Measurements from ENCODE around the gene SMIM21. TPM values are rescaled to one million over a fixed set of nuclear protein-coding genes. Genes with fewer than 3 reads are reported as not detected.

Gene SMIM21
- total RNA-seq, 1 experiment from 2014 or later = not detected

DNA sequence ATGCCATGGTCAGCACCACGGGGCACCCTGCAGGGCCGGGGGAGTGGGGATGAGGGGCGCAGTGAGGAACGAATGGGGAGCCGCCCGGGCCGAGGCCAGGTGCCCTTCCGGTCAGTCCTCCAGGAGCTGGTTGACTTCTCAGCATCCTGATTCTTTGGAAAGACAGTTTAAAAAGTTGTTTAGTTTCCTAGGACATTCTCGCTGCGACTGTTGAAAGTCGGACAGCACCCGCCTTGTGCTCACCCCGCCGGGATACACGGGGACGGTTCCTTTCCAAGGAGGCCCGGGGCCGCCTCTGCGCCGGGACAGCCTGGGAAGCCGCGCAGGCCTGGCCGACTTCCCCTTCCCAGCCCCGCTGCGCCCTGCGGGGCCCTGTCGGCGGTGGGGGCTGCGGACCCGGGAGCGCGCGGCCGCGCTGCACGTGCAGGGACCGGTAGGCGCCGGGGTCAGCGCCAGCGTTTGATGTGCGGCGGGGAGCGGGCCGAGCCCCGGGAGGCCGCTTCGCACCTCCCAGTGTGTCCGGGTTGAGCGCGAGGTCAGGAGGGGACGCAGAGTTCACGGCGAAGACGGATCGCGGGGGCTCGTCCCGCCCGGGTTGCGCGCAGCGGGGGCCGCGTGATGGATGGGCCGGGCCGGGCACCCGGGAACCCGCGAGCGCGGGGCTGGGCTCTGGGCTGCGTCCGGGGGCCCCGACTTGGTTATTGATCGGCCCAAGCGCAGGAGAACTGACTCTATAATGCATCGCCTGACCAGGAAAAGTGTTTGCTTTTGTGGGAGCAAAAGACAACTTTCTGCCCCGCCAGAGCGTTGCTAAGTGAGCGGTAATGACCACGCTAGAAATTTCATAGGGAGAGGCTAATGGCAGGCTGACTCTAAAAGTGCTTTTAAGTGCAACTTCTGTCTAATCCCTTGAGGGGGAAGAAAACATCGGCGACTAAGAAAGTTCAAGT lies 28.0 kb upstream of the SMIM21 start (continued):
- TF ChIP-seq, protein P1, sequence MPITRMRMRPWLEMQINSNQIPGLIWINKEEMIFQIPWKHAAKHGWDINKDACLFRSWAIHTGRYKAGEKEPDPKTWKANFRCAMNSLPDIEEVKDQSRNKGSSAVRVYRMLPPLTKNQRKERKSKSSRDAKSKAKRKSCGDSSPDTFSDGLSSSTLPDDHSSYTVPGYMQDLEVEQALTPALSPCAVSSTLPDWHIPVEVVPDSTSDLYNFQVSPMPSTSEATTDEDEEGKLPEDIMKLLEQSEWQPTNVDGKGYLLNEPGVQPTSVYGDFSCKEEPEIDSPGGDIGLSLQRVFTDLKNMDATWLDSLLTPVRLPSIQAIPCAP (CRISPR knock-in tag; IDR thresholded peaks at IDR 0.05) = 0 out of 2 replicates have a peak, but pooled peaks have one; percentile 47
- TF ChIP-seq CREM (CRISPR knock-in tag; IDR thresholded peaks at IDR 0.05) (peak; percentile 55; the same call in 1 of the 2 replicates), TEAD1 (CRISPR knock-in tag; IDR thresholded peaks at IDR 0.05) (0 out of 2 replicates have a peak, but pooled peaks have one; percentile 33), FOXP1 (CRISPR knock-in tag; IDR thresholded peaks at IDR 0.05; ENCODE audit: borderline replicate concordance) (peak; percentile 93), ZNF263 (CRISPR knock-in tag; IDR thresholded peaks at IDR 0.05; ENCODE audit: low read depth) (no peak), EMX1 (CRISPR knock-in tag; IDR thresholded peaks at IDR 0.05) (no peak), HMGA2 (CRISPR knock-in tag; IDR thresholded peaks at IDR 0.05) (no peak), TP53 (CRISPR knock-in tag; IDR thresholded peaks at IDR 0.05) (peak; percentile 77; the same call in 1 of the 2 replicates), ZNF121 (CRISPR knock-in tag; IDR thresholded peaks at IDR 0.05) (0 out of 2 replicates have a peak, but pooled peaks have one; percentile 15), NFE2L1 (CRISPR knock-in tag; IDR thresholded peaks at IDR 0.05) (peak; percentile 53; the same call in 1 of the 2 replicates), NFATC4 (CRISPR knock-in tag; IDR thresholded peaks at IDR 0.05) (no peak), NR2C2 (CRISPR knock-in tag; IDR thresholded peaks at IDR 0.05) (no peak), JUN (CRISPR knock-in tag; IDR thresholded peaks at IDR 0.05) (peak; percentile 37; the same call in 1 of the 2 replicates), CBFB (CRISPR knock-in tag; IDR thresholded peaks at IDR 0.05; ENCODE audit: low read depth) (no peak), MYBL2 (CRISPR knock-in tag; IDR thresholded peaks at IDR 0.05) (peak; percentile 71), GABPB1 (CRISPR knock-in tag; IDR thresholded peaks at IDR 0.05) (no peak), ETV6 (CRISPR knock-in tag; IDR thresholded peaks at IDR 0.05) (no peak; the same call in 1 of the 2 replicates), ATF1 (CRISPR knock-in tag; IDR thresholded peaks at IDR 0.05) (no peak), SMAD3 (CRISPR knock-in tag; IDR thresholded peaks at IDR 0.05; ENCODE audit: borderline replicate concordance) (no peak), JAZF1 (CRISPR knock-in tag; IDR thresholded peaks at IDR 0.05) (no peak), RELA (CRISPR knock-in tag; IDR thresholded peaks at IDR 0.05; ENCODE audit: borderline replicate concordance) (0 out of 2 replicates have a peak, but pooled peaks have one; percentile 63)
- TF ChIP-seq, protein P2, sequence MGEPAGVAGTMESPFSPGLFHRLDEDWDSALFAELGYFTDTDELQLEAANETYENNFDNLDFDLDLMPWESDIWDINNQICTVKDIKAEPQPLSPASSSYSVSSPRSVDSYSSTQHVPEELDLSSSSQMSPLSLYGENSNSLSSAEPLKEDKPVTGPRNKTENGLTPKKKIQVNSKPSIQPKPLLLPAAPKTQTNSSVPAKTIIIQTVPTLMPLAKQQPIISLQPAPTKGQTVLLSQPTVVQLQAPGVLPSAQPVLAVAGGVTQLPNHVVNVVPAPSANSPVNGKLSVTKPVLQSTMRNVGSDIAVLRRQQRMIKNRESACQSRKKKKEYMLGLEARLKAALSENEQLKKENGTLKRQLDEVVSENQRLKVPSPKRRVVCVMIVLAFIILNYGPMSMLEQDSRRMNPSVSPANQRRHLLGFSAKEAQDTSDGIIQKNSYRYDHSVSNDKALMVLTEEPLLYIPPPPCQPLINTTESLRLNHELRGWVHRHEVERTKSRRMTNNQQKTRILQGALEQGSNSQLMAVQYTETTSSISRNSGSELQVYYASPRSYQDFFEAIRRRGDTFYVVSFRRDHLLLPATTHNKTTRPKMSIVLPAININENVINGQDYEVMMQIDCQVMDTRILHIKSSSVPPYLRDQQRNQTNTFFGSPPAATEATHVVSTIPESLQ (CRISPR knock-in tag; IDR thresholded peaks at IDR 0.05) = no peak
- TF ChIP-seq, protein P3, sequence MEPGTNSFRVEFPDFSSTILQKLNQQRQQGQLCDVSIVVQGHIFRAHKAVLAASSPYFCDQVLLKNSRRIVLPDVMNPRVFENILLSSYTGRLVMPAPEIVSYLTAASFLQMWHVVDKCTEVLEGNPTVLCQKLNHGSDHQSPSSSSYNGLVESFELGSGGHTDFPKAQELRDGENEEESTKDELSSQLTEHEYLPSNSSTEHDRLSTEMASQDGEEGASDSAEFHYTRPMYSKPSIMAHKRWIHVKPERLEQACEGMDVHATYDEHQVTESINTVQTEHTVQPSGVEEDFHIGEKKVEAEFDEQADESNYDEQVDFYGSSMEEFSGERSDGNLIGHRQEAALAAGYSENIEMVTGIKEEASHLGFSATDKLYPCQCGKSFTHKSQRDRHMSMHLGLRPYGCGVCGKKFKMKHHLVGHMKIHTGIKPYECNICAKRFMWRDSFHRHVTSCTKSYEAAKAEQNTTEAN (CRISPR knock-in tag; IDR thresholded peaks at IDR 0.05) = peak; percentile 45; the same call in 1 of the 2 replicates
- TF ChIP-seq, protein P4, sequence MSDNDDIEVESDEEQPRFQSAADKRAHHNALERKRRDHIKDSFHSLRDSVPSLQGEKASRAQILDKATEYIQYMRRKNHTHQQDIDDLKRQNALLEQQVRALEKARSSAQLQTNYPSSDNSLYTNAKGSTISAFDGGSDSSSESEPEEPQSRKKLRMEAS (CRISPR knock-in tag; IDR thresholded peaks at IDR 0.05) = peak; percentile 85; the same call in 1 of the 2 replicates
- TF ChIP-seq, protein P5, sequence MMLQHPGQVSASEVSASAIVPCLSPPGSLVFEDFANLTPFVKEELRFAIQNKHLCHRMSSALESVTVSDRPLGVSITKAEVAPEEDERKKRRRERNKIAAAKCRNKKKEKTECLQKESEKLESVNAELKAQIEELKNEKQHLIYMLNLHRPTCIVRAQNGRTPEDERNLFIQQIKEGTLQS (CRISPR knock-in tag; conservative IDR thresholded peaks at IDR 0.05) = no peak
- TF ChIP-seq, protein P6, sequence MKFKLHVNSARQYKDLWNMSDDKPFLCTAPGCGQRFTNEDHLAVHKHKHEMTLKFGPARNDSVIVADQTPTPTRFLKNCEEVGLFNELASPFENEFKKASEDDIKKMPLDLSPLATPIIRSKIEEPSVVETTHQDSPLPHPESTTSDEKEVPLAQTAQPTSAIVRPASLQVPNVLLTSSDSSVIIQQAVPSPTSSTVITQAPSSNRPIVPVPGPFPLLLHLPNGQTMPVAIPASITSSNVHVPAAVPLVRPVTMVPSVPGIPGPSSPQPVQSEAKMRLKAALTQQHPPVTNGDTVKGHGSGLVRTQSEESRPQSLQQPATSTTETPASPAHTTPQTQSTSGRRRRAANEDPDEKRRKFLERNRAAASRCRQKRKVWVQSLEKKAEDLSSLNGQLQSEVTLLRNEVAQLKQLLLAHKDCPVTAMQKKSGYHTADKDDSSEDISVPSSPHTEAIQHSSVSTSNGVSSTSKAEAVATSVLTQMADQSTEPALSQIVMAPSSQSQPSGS (CRISPR knock-in tag; IDR thresholded peaks at IDR 0.05; ENCODE audit: borderline replicate concordance, low read depth) = no peak
- TF ChIP-seq, protein P7, sequence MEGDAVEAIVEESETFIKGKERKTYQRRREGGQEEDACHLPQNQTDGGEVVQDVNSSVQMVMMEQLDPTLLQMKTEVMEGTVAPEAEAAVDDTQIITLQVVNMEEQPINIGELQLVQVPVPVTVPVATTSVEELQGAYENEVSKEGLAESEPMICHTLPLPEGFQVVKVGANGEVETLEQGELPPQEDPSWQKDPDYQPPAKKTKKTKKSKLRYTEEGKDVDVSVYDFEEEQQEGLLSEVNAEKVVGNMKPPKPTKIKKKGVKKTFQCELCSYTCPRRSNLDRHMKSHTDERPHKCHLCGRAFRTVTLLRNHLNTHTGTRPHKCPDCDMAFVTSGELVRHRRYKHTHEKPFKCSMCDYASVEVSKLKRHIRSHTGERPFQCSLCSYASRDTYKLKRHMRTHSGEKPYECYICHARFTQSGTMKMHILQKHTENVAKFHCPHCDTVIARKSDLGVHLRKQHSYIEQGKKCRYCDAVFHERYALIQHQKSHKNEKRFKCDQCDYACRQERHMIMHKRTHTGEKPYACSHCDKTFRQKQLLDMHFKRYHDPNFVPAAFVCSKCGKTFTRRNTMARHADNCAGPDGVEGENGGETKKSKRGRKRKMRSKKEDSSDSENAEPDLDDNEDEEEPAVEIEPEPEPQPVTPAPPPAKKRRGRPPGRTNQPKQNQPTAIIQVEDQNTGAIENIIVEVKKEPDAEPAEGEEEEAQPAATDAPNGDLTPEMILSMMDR (IDR thresholded peaks at IDR 0.05) = no peak
- TF ChIP-seq, protein P8, sequence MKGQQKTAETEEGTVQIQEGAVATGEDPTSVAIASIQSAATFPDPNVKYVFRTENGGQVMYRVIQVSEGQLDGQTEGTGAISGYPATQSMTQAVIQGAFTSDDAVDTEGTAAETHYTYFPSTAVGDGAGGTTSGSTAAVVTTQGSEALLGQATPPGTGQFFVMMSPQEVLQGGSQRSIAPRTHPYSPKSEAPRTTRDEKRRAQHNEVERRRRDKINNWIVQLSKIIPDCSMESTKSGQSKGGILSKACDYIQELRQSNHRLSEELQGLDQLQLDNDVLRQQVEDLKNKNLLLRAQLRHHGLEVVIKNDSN (CRISPR knock-in tag; IDR thresholded peaks at IDR 0.05) = 0 out of 2 replicates have a peak, but pooled peaks have one; percentile 24
- TF ChIP-seq, protein P9, sequence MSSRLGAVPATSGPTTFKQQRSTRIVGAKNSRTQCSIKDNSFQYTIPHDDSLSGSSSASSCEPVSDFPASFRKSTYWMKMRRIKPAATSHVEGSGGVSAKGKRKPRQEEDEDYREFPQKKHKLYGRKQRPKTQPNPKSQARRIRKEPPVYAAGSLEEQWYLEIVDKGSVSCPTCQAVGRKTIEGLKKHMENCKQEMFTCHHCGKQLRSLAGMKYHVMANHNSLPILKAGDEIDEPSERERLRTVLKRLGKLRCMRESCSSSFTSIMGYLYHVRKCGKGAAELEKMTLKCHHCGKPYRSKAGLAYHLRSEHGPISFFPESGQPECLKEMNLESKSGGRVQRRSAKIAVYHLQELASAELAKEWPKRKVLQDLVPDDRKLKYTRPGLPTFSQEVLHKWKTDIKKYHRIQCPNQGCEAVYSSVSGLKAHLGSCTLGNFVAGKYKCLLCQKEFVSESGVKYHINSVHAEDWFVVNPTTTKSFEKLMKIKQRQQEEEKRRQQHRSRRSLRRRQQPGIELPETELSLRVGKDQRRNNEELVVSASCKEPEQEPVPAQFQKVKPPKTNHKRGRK (CRISPR knock-in tag; IDR thresholded peaks at IDR 0.05; ENCODE audit: borderline replicate concordance) = no peak
